ENCODE measurements around the gene TSSC4.

DNA sequence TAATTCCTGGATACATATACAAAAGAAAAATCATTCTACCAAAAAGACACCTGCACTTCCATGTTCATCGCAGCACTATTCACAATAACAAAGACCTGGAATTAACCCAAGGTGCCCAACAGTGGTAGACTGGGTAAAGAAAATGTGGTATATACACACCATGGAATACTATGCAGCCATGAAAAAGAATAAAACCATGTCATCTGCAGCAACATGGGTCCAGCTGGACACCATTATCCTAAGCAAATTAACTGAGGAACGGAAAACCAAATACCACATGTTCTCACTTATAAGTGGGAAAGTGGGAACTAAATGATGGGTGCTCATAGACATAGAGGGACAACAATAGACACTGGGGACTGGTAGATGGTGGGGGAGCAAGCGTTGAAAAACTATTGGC lies 39.3 kb downstream of the TSSC4 start:
- TF ChIP-seq, protein P1, sequence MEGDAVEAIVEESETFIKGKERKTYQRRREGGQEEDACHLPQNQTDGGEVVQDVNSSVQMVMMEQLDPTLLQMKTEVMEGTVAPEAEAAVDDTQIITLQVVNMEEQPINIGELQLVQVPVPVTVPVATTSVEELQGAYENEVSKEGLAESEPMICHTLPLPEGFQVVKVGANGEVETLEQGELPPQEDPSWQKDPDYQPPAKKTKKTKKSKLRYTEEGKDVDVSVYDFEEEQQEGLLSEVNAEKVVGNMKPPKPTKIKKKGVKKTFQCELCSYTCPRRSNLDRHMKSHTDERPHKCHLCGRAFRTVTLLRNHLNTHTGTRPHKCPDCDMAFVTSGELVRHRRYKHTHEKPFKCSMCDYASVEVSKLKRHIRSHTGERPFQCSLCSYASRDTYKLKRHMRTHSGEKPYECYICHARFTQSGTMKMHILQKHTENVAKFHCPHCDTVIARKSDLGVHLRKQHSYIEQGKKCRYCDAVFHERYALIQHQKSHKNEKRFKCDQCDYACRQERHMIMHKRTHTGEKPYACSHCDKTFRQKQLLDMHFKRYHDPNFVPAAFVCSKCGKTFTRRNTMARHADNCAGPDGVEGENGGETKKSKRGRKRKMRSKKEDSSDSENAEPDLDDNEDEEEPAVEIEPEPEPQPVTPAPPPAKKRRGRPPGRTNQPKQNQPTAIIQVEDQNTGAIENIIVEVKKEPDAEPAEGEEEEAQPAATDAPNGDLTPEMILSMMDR (IDR thresholded peaks at IDR 0.05; ENCODE audit: low read depth, low read length) = no peak
- no peak for TF ChIP-seq EZH2phosphoT487 (IDR thresholded peaks at IDR 0.05; ENCODE audit: low read depth)
